Prostate gland (tissue), 2 donors: ENCODE results near the gene GCNA.

Experiments used
- CTCF ChIP-seq, 4 experiments: fragments of 200-600 bp in 2 of 4; fragments of 450-650 bp in 2 of 4; sonication (generic) in 2 of 4; IDR thresholded peaks; 1 replicate in 3 of 4; 2 replicates in 1 of 4; pipeline ENCODE4 v1.5.1; 2016 to 2019; ENCODE audit warnings: antibody characterized with exemption in 4 of 4, mild to moderate bottlenecking in 2 of 4, moderate library complexity in 2 of 4
- POLR2A ChIP-seq: fragments of 450-650 bp; IDR thresholded peaks from one replicate; pipeline ENCODE4 v1.6.1; 2016; ENCODE audit warnings: antibody characterized with exemption, mild to moderate bottlenecking

GRCh38 chrX:71579136-71579989 is 1.1 kb downstream of the GCNA start:
- TF ChIP-seq CTCF (IDR thresholded peaks at IDR 0.05) (no peak), POLR2A (no peak)
